IMR-90 (cell line): ENCODE results near the gene EHMT1. TPM values are rescaled to one million over a fixed set of nuclear protein-coding genes. Genes with fewer than 3 reads are reported as not detected.

Source experiments
- ATAC-seq: fragments of 200-7000 bp; cut with Tn5 transposase; 2 replicates; pipeline ENCODE4 v1.9.1; 2020; ENCODE audit warnings: low read depth, mild to moderate bottlenecking, moderate library complexity
- BruUV-seq: library from RNA; stranded (reverse); fragments of 400-500 nt; replicated peaks from 2 replicates; lab custom pipeline; 2021; lab: Mats Ljungman, UMichigan
- CTCF ChIA-PET: fragments of 300-600 bp; formaldehyde crosslinking; extraction: SDS; loops from one replicate; lab custom pipeline; 2021; ENCODE audit warnings: antibody characterized with exemption; lab: Yijun Ruan, JAX
- POLR2A ChIA-PET: fragments of 300-600 bp; sonication (Branson Sonifier 250); formaldehyde crosslinking; loops from one replicate; lab custom pipeline; 2022; ENCODE audit warnings: antibody characterized with exemption; ENCODE audit not compliant: unreplicated experiment; lab: Charles Lee
- DNase-seq: peaks from one replicate; pipeline ENCODE4 v3.0.0; 2013
- H2AFZ ChIP-seq: replicated peaks from 2 replicates; pipeline ENCODE3; 2013; ENCODE audit warnings: low read length, mild to moderate bottlenecking; ENCODE audit not compliant: poor library complexity
- H2AK5ac ChIP-seq: 2 replicates; pipeline ENCODE4 v1.6.1; 2013; ENCODE audit warnings: low read depth, low read length, inconsistent platforms
- H2AK9ac ChIP-seq: replicated peaks from 2 replicates; pipeline ENCODE3; 2013; ENCODE audit warnings: mild to moderate bottlenecking, low read depth, low read length, moderate library complexity; ENCODE audit not compliant: poor library complexity
- H2BK120ac ChIP-seq: 2 replicates; pipeline ENCODE4 v1.6.1; 2013; ENCODE audit warnings: low read depth, low read length, inconsistent platforms
- H2BK15ac ChIP-seq: 3 replicates; pipeline ENCODE4 v1.6.1; 2013; ENCODE audit warnings: low read depth, low read length, inconsistent platforms
- H2BK20ac ChIP-seq: 2 replicates; pipeline ENCODE4 v1.6.1; 2013; ENCODE audit warnings: low read depth, mild to moderate bottlenecking, inconsistent platforms, low read length, moderate library complexity
- H2BK5ac ChIP-seq: 2 replicates; pipeline ENCODE4 v1.6.1; 2013; ENCODE audit warnings: mild to moderate bottlenecking, low read depth, low read length, inconsistent platforms; ENCODE audit not compliant: poor library complexity, severe bottlenecking
- H3K14ac ChIP-seq: replicated peaks from 2 replicates; pipeline ENCODE4 v1.6.1; 2013; ENCODE audit warnings: low read depth, low read length, inconsistent platforms
- H3K18ac ChIP-seq: 2 replicates; pipeline ENCODE4 v1.6.1; 2013; ENCODE audit warnings: low read depth, low read length, control low read depth
- H3K23ac ChIP-seq: 2 replicates; pipeline ENCODE4 v1.6.1; 2013; ENCODE audit warnings: low read depth, low read length, inconsistent platforms
- H3K27ac ChIP-seq: 2 replicates; pipeline ENCODE4 v1.5.1; 2013; ENCODE audit warnings: mild to moderate bottlenecking, control low read depth, low read length; ENCODE audit not compliant: insufficient read depth
- H3K27me3 ChIP-seq: 2 replicates; pipeline ENCODE4 v1.6.1; 2013; ENCODE audit warnings: low read length; ENCODE audit not compliant: control insufficient read depth, insufficient read depth
- H3K36me3 ChIP-seq: 2 replicates; pipeline ENCODE4 v1.6.1; 2013; ENCODE audit warnings: low read length, mixed read lengths; ENCODE audit not compliant: control insufficient read depth, insufficient read depth
- H3K4ac ChIP-seq: 2 replicates; pipeline ENCODE4 v1.6.1; 2013; ENCODE audit warnings: low read depth, low read length, inconsistent platforms
- H3K4me1 ChIP-seq: 2 replicates; pipeline ENCODE4 v1.6.1; 2013; ENCODE audit warnings: low read length, mixed read lengths; ENCODE audit not compliant: control insufficient read depth, insufficient read depth
- H3K4me2 ChIP-seq: 2 replicates; pipeline ENCODE4 v1.6.1; 2013; ENCODE audit warnings: low read depth, mild to moderate bottlenecking, control low read depth, low read length, moderate library complexity
- H3K4me3 ChIP-seq: 2 replicates; pipeline ENCODE4 v1.5.1; 2013; ENCODE audit warnings: low read depth, mild to moderate bottlenecking, control low read depth, low read length, moderate library complexity; ENCODE audit not compliant: insufficient read depth
- H3K56ac ChIP-seq: 2 replicates; pipeline ENCODE4 v1.6.1; 2013; ENCODE audit warnings: low read length, inconsistent platforms; ENCODE audit not compliant: insufficient read depth; ENCODE audit errors: extremely low read depth
- H3K79me1 ChIP-seq, 2 experiments: 2 replicates each; pipeline ENCODE4 v1.6.1; 2013; ENCODE audit warnings: low read length in 2 of 2, inconsistent platforms in 1 of 2, low read depth in 1 of 2
- H3K9ac ChIP-seq: 2 replicates; pipeline ENCODE4 v1.6.1; 2013; ENCODE audit warnings: low read depth, low read length, control low read depth
- H3K9me1 ChIP-seq: 2 replicates; pipeline ENCODE4 v1.6.1; 2013; ENCODE audit warnings: low read length, inconsistent platforms; ENCODE audit not compliant: insufficient read depth
- H3K9me3 ChIP-seq: 2 replicates; pipeline ENCODE4 v1.6.1; 2013; ENCODE audit warnings: low read length; ENCODE audit not compliant: control insufficient read depth, insufficient read depth
- H4K20me1 ChIP-seq: 2 replicates; pipeline ENCODE4 v1.6.1; 2013; ENCODE audit warnings: low read length, inconsistent platforms; ENCODE audit not compliant: insufficient read depth
- H4K5ac ChIP-seq: 2 replicates; pipeline ENCODE4 v1.6.1; 2013; ENCODE audit warnings: mild to moderate bottlenecking, low read depth, low read length, control low read depth
- H4K8ac ChIP-seq, 2 experiments: 2 replicates each; pipeline ENCODE4 v1.6.1; 2013; ENCODE audit warnings: low read depth in 2 of 2, low read length in 2 of 2, control low read depth in 1 of 2, inconsistent platforms in 1 of 2
- H4K91ac ChIP-seq: 2 replicates; pipeline ENCODE4 v1.6.1; 2013; ENCODE audit warnings: low read depth, low read length, inconsistent platforms; ENCODE audit not compliant: insufficient read depth
- BHLHE40 ChIP-seq: fragments of 150-350 bp; IDR thresholded peaks from 2 replicates; pipeline ENCODE4 v1.6.1; 2016; ENCODE audit warnings: mild to moderate bottlenecking, low read depth, low read length
- CEBPB ChIP-seq: IDR thresholded peaks from 2 replicates; pipeline ENCODE4 v1.6.1; 2012; ENCODE audit warnings: low read depth, low read length, improper control_type of control experiment
- CHD1 ChIP-seq: IDR thresholded peaks from 2 replicates; pipeline ENCODE4 v1.6.1; 2012; ENCODE audit warnings: low read depth, low read length, improper control_type of control experiment
- ELK1 ChIP-seq: fragments of 150-350 bp; IDR thresholded peaks from 2 replicates; pipeline ENCODE4 v1.6.1; 2016; ENCODE audit warnings: low read depth, mild to moderate bottlenecking, low read length, moderate library complexity, borderline replicate concordance
- FOS ChIP-seq: fragments of 150-350 bp; IDR thresholded peaks from 2 replicates; pipeline ENCODE4 v1.6.1; 2016; ENCODE audit warnings: low read depth, low read length
- MAFK ChIP-seq: IDR thresholded peaks from 2 replicates; pipeline ENCODE4 v1.6.1; 2012; ENCODE audit warnings: low read depth, low read length, improper control_type of control experiment
- MAZ ChIP-seq: IDR thresholded peaks from 2 replicates; pipeline ENCODE4 v1.6.1; 2012; ENCODE audit warnings: low read depth, mild to moderate bottlenecking, low read length, improper control_type of control experiment, moderate library complexity, borderline replicate concordance
- MXI1 ChIP-seq: IDR thresholded peaks from 2 replicates; pipeline ENCODE4 v1.6.1; 2012; ENCODE audit warnings: low read depth, mild to moderate bottlenecking, low read length, moderate library complexity, borderline replicate concordance
- NFE2L2 ChIP-seq: fragments of 150-350 bp; IDR thresholded peaks from 2 replicates; pipeline ENCODE4 v1.6.1; 2016; ENCODE audit warnings: low read depth, mild to moderate bottlenecking, low read length
- POLR2A ChIP-seq: IDR thresholded peaks from 2 replicates; pipeline ENCODE4 v1.6.1; 2012; ENCODE audit warnings: mild to moderate bottlenecking, low read depth, low read length
- RAD21 ChIP-seq: IDR thresholded peaks from 2 replicates; pipeline ENCODE4 v1.6.1; 2012; ENCODE audit warnings: low read length, improper control_type of control experiment
- RCOR1 ChIP-seq: IDR thresholded peaks from 2 replicates; pipeline ENCODE4 v1.6.1; 2012; ENCODE audit warnings: mild to moderate bottlenecking, low read length, improper control_type of control experiment; ENCODE audit not compliant: insufficient replicate concordance
- RFX5 ChIP-seq: IDR thresholded peaks from 2 replicates; pipeline ENCODE4 v1.8.0; 2012; ENCODE audit warnings: low read depth, mild to moderate bottlenecking, low read length, moderate library complexity
- SMC3 ChIP-seq: fragments of 150-350 bp; IDR thresholded peaks from 2 replicates; pipeline ENCODE4 v1.6.1; 2016; ENCODE audit warnings: low read depth, mild to moderate bottlenecking, antibody characterized with exemption, low read length, moderate library complexity
- USF2 ChIP-seq: fragments of 150-350 bp; IDR thresholded peaks from 2 replicates; pipeline ENCODE4 v1.6.1; 2017; ENCODE audit warnings: mild to moderate bottlenecking, antibody characterized with exemption, low read length, low read depth
- WGBS, 2 experiments: methylation state at CpG; one replicate each; pipeline versions ENCODE4 v1.1.5 to v1.1.7; 2013; ENCODE audit warnings: missing lambda C conversion rate in 2 of 2; ENCODE audit not compliant: insufficient read length in 1 of 2; ENCODE audit errors: extremely low coverage in 2 of 2; 5-methylcytosine and 5-hydroxymethylcytosine counted together
- dilution Hi-C: fragments of 300-500 bp; cut with HindIII; formaldehyde crosslinking; loops from one replicate; pipeline ENCODE4 v1.14.3; 2018; ENCODE audit warnings: low sequenced_read_pairs; ENCODE audit not compliant: unreplicated experiment
- in situ Hi-C: fragments of 300-500 bp; cut with MboI; formaldehyde crosslinking; loops from 3 replicates; pipeline ENCODE4 v1.14.3; 2019; ENCODE audit warnings: low sequenced_read_pairs, inconsistent platforms, mixed read lengths
- intact Hi-C: fragments of 100-400 bp; cut with micrococcal nuclease; formaldehyde crosslinking; loops from 2 replicates; pipeline ENCODE4 v1.10.0; 2022
- polyA plus RNA-seq, 3 experiments: library from polyadenylated mRNA; depleted of rRNA; stranded (reverse); fragments of >200 nt; gene quantifications; 2 replicates each; pipeline ENCODE4 v1.2.3, GENCODE V29; 2012; ENCODE audit warnings: low replicate concordance in 1 of 3
- total RNA-seq: library from RNA; depleted of rRNA; stranded (reverse); fragments of >200 nt; gene quantifications from 2 replicates; pipeline ENCODE4 v1.2.3, GENCODE V29; 2012

The EHMT1 gene
- total and polyA plus RNA-seq, 2 of the 4 experiments (the other 2 are of a cell fraction) = 32.8 to 35.1 TPM

GRCh38 chr9:137613738-137614523, 4.9 kb upstream of the EHMT1 start:
- Histone ChIP-seq H3K4me1 (peaks cover 16% of the 10 kb centered on the region), H3K56ac (no peak overlapping the region), H2AFZ (no peak overlapping the region), H2BK120ac (no peak overlapping the region), H2BK5ac (no peak overlapping the region), H3K14ac (no peak overlapping the region), H3K36me3 (peaks cover 26% of the 10 kb centered on the region), H3K9me1 (peaks cover 29% of the 10 kb centered on the region), H2BK15ac (no peak overlapping the region), H2BK20ac (no peak overlapping the region), H3K9ac (no peak overlapping the region), H4K20me1 (peaks cover 15% of the 10 kb centered on the region; the same call in 1 of the 2 replicates), H4K8ac (no peak overlapping the region), H4K91ac (no peak overlapping the region), H3K9me3 (no peaks in the 10 kb centered on the region), H3K27me3 (no peaks in the 10 kb centered on the region), H3K4me2 (no peak overlapping the region), H2AK5ac (0 out of 2 replicates have a peak overlapping the region, but pooled peaks have one; percentile 15), H2AK9ac (no peak overlapping the region), H3K18ac (no peak overlapping the region), H3K4ac (no peak overlapping the region), H3K79me1 (peaks cover 24 to 59% of the 10 kb centered on the region in 2 experiments), H3K4me3 (no peak overlapping the region), H4K5ac (no peak overlapping the region), H3K27ac (no peak overlapping the region), H3K23ac (no peak overlapping the region)
- intact Hi-C loops = no loop called here
- 98% methylated on average over 13 of the region's 27 CpGs; no CpG with 5 or more reads in 1 of the 2 experiments for WGBS, 2 experiments
- dilution Hi-C loops = no loop called here
- in situ Hi-C loops = no loop called here
- no TSS peak for BruUV-seq
- ChIA-PET POLR2A (no interaction called here), CTCF (no interaction called here)
- DNase-seq (no peak), ATAC-seq (no peak)
- TF ChIP-seq BHLHE40 = no peak
- TF ChIP-seq ELK1 = no peak
- no peak for TF ChIP-seq RFX5
- TF ChIP-seq MAFK = no peak
- no peak for TF ChIP-seq USF2
- no peak for TF ChIP-seq FOS
- TF ChIP-seq MXI1 = no peak
- TF ChIP-seq MAZ = no peak
- no peak for TF ChIP-seq RAD21
- TF ChIP-seq POLR2A = no peak
- no peak for TF ChIP-seq NFE2L2
- TF ChIP-seq CHD1 = no peak
- no peak for TF ChIP-seq RCOR1
- no peak for TF ChIP-seq CEBPB
- no peak for TF ChIP-seq SMC3
